HEK293 (cell line): ENCODE data around the gene THPO.

Experiments
- CTCF ChIA-PET: fragments of 350-600 bp; formaldehyde crosslinking; extraction: SDS; loops from one replicate; lab custom pipeline; 2021; ENCODE audit warnings: antibody characterized with exemption; lab: Yijun Ruan, JAX
- POLR2A ChIA-PET: fragments of 300-600 bp; formaldehyde crosslinking; extraction: SDS; loops from one replicate; lab custom pipeline; 2020; ENCODE audit warnings: antibody characterized with exemption, inconsistent platforms; lab: Yijun Ruan, JAX
- H3K27ac ChIP-seq: fragments of 200-500 bp; sonication (Bioruptor generic); 2 replicates; pipeline ENCODE4 v1.5.1; 2014; ENCODE audit warnings: low read depth, low read length, control low read depth, inconsistent platforms; ENCODE audit errors: extremely low read depth
- H3K36me3 ChIP-seq, 2 experiments: fragments of 200-500 bp in 1 of 2; sonication (Bioruptor generic) in 1 of 2; 1 replicate in 1 of 2; 2 replicates in 1 of 2; pipeline ENCODE4 v1.5.1; 2014 to 2017; ENCODE audit warnings: inconsistent platforms in 2 of 2, low read length in 2 of 2; ENCODE audit not compliant: control insufficient read depth in 2 of 2, insufficient read depth in 1 of 2
- H3K4me1 ChIP-seq: fragments of 200-500 bp; sonication (Bioruptor generic); 2 replicates; pipeline ENCODE4 v1.5.1; 2014; ENCODE audit warnings: mild to moderate bottlenecking, low read length, inconsistent platforms; ENCODE audit not compliant: control insufficient read depth, insufficient read depth
- H3K4me3 ChIP-seq: 2 replicates; pipeline ENCODE4 v1.5.1; 2011; ENCODE audit warnings: low read depth, mild to moderate bottlenecking, control low read depth, low read length, moderate library complexity
- H3K9me3 ChIP-seq: fragments of 200-500 bp; sonication (Bioruptor generic); 2 replicates; pipeline ENCODE4 v1.5.1; 2014; ENCODE audit warnings: low read depth, low read length, inconsistent platforms; ENCODE audit not compliant: control insufficient read depth, insufficient read depth
- EGR2 ChIP-seq: fragments of 450-650 bp; formaldehyde crosslinking; IDR thresholded peaks from 2 replicates; pipeline ENCODE4 v1.5.1; 2016; ENCODE audit warnings: low read depth, missing biosample characterization, missing genetic modification characterization
- GLIS2 ChIP-seq: fragments of 450-650 bp; formaldehyde crosslinking; IDR thresholded peaks from 2 replicates; pipeline ENCODE4 v1.5.1; 2016; ENCODE audit warnings: missing biosample characterization, missing genetic modification characterization
- SP3 ChIP-seq: fragments of 450-650 bp; formaldehyde crosslinking; IDR thresholded peaks from 2 replicates; pipeline ENCODE4 v1.5.1; 2016; ENCODE audit warnings: missing biosample characterization, missing genetic modification characterization
- WT1 ChIP-seq: fragments of 450-650 bp; formaldehyde crosslinking; IDR thresholded peaks from 2 replicates; pipeline ENCODE4 v1.5.1; 2016; ENCODE audit warnings: missing biosample characterization, missing genetic modification characterization
- ZBTB17 ChIP-seq: fragments of 450-650 bp; formaldehyde crosslinking; IDR thresholded peaks from 2 replicates; pipeline ENCODE4 v1.5.1; 2016; ENCODE audit warnings: missing biosample characterization, missing genetic modification characterization
- ZBTB48 ChIP-seq: fragments of 450-650 bp; formaldehyde crosslinking; IDR thresholded peaks from 2 replicates; pipeline ENCODE4 v1.5.1; 2016; ENCODE audit warnings: missing biosample characterization, missing genetic modification characterization
- ZFHX2 ChIP-seq: fragments of 450-650 bp; formaldehyde crosslinking; conservative IDR thresholded peaks from 2 replicates; pipeline ENCODE4 v1.5.1; 2016; ENCODE audit warnings: missing biosample characterization, missing genetic modification characterization
- ZNF10 ChIP-seq: fragments of 450-650 bp; formaldehyde crosslinking; IDR thresholded peaks from 2 replicates; pipeline ENCODE4 v1.5.1; 2017; ENCODE audit warnings: missing biosample characterization, missing genetic modification characterization
- ZNF311 ChIP-seq: fragments of 450-650 bp; formaldehyde crosslinking; IDR thresholded peaks from 2 replicates; pipeline ENCODE4 v1.5.1; 2017; ENCODE audit warnings: missing biosample characterization, missing genetic modification characterization, borderline replicate concordance
- ZNF366 ChIP-seq: fragments of 450-650 bp; formaldehyde crosslinking; conservative IDR thresholded peaks from 2 replicates; pipeline ENCODE4 v1.5.1; 2016; ENCODE audit warnings: missing biosample characterization, missing genetic modification characterization
- ZNF561 ChIP-seq: fragments of 450-650 bp; IDR thresholded peaks from 2 replicates; pipeline ENCODE4 v1.5.1; 2018; ENCODE audit warnings: missing biosample characterization, missing genetic modification characterization, borderline replicate concordance
- ZNF610 ChIP-seq: fragments of 450-650 bp; formaldehyde crosslinking; IDR thresholded peaks from 2 replicates; pipeline ENCODE4 v1.5.1; 2016; ENCODE audit warnings: missing biosample characterization, missing genetic modification characterization, borderline replicate concordance
- ZNF830 ChIP-seq: fragments of 450-650 bp; IDR thresholded peaks from 2 replicates; pipeline ENCODE4 v1.5.0; 2018; ENCODE audit warnings: missing biosample characterization, missing genetic modification characterization, low read depth, mild to moderate bottlenecking, moderate library complexity
- TF ChIP-seq, protein P1 (sequence below): fragments of 450-650 bp; formaldehyde crosslinking; IDR thresholded peaks from 2 replicates; pipeline ENCODE4 v1.5.1; 2016; ENCODE audit warnings: missing biosample characterization, missing genetic modification characterization
- TF ChIP-seq, protein P2 (sequence below): IDR thresholded peaks from 2 replicates; pipeline ENCODE4 v1.6.1; 2011; ENCODE audit warnings: mild to moderate bottlenecking, low read depth, low read length, borderline replicate concordance
- TF ChIP-seq, protein P3 (sequence below): fragments of 450-650 bp; IDR thresholded peaks from 2 replicates; pipeline ENCODE4 v1.5.1; 2018; ENCODE audit warnings: missing biosample characterization, missing genetic modification characterization
- TF ChIP-seq, protein P4 (sequence below): fragments of 450-650 bp; formaldehyde crosslinking; IDR thresholded peaks from 2 replicates; pipeline ENCODE4 v1.5.1; 2016; ENCODE audit warnings: missing biosample characterization, missing genetic modification characterization
- TF ChIP-seq, protein P5 (sequence below): fragments of 450-650 bp; formaldehyde crosslinking; IDR thresholded peaks from 2 replicates; pipeline ENCODE4 v1.5.1; 2017; ENCODE audit warnings: missing biosample characterization, missing genetic modification characterization

THPO gene

DNA sequence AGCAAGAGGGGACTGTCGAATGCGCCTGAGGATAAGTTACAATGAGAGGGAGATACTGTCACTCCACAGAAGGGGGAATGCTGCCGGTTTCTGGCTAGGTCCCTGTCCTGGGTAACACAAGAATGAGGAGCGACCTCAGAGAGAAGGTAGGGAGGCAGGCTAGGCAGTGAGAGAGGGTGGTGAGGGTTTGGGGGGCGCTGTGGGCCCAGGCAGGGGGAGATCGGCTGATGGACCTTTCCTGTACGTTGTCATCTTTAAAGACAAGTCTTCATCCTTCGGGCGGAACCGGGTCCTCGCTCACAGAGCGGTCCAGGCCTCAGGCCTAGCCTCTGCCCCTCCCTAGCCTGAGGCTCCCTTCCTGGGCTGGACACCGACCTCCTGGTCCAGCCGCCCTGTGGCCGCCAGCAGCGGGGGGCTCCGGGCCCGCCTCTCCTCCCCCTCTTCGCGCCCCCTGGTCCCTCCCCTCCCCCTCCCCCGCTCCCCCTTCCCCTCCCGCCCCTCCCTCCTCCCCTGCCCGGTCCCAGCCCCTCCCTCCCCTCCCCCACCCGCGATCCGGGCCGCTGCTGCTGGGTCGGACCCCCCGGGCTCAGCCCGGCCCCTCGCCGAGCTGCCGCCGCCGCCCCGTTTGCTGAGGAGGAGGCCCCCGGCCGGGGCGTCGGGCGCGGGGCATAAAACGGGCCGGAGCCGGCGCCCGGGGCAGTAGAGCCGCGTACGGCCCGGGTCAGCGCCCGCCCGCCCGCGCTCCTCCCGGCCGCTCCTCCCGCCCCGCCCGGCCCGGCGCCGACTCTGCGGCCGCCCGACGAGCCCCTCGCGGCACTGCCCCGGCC is 1.6 kb upstream of the THPO start, which contains the start of gene CHRD:
Gene CHRD (plus strand): TSS at position 697 of the 827 bp plus-strand sequence. CDS start 265 bp downstream, outside the sequence.
- peaks cover 0 to 10% of the 10 kb centered on the region in 2 experiments; a peak in 1 of 3 replicates for H3K36me3 ChIP-seq
- H3K4me1 ChIP-seq, result no peaks in the 10 kb centered on the region
- ChIA-PET POLR2A (no interaction called here), CTCF (no interaction called here)
- peak within 1 kb of the TSS; percentile 42 for H3K4me3 ChIP-seq
- H3K27ac ChIP-seq, result no peak within 1 kb of the TSS; the same call in 1 of the 2 replicates
- TF ChIP-seq, protein P1, sequence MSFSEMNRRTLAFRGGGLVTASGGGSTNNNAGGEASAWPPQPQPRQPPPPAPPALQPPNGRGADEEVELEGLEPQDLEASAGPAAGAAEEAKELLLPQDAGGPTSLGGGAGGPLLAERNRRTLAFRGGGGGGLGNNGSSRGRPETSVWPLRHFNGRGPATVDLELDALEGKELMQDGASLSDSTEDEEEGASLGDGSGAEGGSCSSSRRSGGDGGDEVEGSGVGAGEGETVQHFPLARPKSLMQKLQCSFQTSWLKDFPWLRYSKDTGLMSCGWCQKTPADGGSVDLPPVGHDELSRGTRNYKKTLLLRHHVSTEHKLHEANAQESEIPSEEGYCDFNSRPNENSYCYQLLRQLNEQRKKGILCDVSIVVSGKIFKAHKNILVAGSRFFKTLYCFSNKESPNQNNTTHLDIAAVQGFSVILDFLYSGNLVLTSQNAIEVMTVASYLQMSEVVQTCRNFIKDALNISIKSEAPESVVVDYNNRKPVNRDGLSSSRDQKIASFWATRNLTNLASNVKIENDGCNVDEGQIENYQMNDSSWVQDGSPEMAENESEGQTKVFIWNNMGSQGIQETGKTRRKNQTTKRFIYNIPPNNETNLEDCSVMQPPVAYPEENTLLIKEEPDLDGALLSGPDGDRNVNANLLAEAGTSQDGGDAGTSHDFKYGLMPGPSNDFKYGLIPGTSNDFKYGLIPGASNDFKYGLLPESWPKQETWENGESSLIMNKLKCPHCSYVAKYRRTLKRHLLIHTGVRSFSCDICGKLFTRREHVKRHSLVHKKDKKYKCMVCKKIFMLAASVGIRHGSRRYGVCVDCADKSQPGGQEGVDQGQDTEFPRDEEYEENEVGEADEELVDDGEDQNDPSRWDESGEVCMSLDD (tag by site-specific recombination), result 0 out of 2 replicates have a peak, but pooled peaks have one; percentile 34
- TF ChIP-seq ZNF830 (tag by site-specific recombination) (no peak), GLIS2 (tag by site-specific recombination) (peak; percentile 23; the same call in 1 of the 2 replicates), ZNF610 (tag by site-specific recombination) (peak; percentile 97)
- TF ChIP-seq, all 188 proteins: peak for 3
- H3K9me3 ChIP-seq, result no peaks in the 10 kb centered on the region

DNA sequence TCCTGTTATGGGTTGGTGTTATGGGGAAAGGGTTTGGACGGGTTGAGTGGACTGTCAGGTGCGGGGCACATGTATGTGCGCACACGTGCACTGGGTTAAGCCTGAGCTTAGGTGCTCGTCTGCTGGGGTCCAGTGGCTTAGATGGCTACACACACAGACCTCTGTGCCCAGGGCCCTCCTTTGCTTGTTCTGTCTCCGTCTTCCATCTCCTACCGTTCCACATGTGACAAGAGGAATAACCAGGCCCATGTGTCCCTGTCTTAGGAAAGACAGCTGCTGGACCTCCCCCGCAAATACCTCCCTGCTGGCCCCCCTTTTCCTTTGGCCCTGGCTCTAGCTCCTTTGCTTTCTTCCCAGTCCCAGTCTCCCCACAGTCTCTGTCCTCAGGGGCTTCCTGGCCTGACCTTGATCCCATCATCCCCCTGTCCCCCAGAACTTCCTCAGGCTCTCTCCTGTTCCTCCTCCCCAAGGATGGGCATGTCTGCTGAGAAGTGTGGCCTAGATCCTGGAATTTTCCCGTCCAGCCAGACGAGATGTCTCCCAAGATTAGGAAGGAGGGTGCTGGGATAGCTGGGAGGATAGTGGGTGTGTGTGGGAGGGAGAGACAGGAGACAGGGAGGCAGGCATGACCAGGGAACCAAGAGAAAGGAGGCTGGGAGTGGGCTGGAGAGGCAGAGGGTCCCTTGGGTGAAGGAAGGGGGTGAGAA is 797 bp upstream of the THPO start:
- Histone ChIP-seq H3K9me3 (no peaks in the 10 kb centered on the region), H3K27ac (no peak overlapping the region), H3K36me3 (peaks cover 0 to 10% of the 10 kb centered on the region in 2 experiments; a peak in 1 of 3 replicates), H3K4me1 (no peaks in the 10 kb centered on the region)
- POLR2A ChIA-PET, result no interaction called here
- CTCF ChIA-PET, result no interaction called here
- TF ChIP-seq, protein P2, sequence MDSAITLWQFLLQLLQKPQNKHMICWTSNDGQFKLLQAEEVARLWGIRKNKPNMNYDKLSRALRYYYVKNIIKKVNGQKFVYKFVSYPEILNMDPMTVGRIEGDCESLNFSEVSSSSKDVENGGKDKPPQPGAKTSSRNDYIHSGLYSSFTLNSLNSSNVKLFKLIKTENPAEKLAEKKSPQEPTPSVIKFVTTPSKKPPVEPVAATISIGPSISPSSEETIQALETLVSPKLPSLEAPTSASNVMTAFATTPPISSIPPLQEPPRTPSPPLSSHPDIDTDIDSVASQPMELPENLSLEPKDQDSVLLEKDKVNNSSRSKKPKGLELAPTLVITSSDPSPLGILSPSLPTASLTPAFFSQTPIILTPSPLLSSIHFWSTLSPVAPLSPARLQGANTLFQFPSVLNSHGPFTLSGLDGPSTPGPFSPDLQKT, result no peak
- TF ChIP-seq ZNF311 (tag by site-specific recombination), result no peak
- TF ChIP-seq EGR2 (tag by site-specific recombination), result peak; percentile 83
- TF ChIP-seq ZFHX2 (tag by site-specific recombination), result peak; percentile 94
- TF ChIP-seq ZBTB17 (tag by site-specific recombination), result peak; percentile 56
- TF ChIP-seq, protein P3, sequence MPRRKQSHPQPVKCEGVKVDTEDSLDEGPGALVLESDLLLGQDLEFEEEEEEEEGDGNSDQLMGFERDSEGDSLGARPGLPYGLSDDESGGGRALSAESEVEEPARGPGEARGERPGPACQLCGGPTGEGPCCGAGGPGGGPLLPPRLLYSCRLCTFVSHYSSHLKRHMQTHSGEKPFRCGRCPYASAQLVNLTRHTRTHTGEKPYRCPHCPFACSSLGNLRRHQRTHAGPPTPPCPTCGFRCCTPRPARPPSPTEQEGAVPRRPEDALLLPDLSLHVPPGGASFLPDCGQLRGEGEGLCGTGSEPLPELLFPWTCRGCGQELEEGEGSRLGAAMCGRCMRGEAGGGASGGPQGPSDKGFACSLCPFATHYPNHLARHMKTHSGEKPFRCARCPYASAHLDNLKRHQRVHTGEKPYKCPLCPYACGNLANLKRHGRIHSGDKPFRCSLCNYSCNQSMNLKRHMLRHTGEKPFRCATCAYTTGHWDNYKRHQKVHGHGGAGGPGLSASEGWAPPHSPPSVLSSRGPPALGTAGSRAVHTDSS (tag by site-specific recombination), result no peak
- TF ChIP-seq WT1, result peak; percentile 69
- 0 out of 2 replicates have a peak, but pooled peaks have one; percentile 20 for TF ChIP-seq ZNF366 (tag by site-specific recombination)
- TF ChIP-seq, all 188 proteins: peak for 5
- H3K4me3 ChIP-seq, result no peak overlapping the region

DNA sequence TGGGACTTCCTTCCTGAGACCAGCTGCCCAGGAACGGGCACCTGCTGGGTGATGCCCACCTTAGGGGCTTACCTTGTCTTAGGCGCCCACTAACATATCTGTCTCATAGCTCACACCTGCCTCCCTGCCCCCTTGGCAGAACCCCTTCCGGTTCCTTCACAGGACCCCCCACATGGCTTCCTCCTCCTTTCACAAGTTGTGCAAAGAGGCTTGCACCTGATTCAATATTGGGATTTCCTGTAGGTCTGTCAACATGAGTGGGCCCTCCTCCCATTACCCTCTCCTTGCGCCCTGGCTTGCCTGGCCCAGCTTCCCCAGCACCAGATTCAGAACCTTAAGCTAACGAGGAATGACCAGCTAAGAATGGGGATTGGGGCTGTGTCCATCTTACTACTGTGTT is 633 bp downstream of the THPO start:
- H3K36me3 ChIP-seq, result no peaks in the 10 kb centered on the region
- H3K9me3 ChIP-seq, result no peaks in the 10 kb centered on the region
- ChIA-PET CTCF (interaction anchor here (0.5 kb wide), 1 partner anchor 93 kb away, joined by 3 read pairs; no protein-coding TSS in a partner anchor), POLR2A (interaction anchor here (0.6 kb wide), 1 partner anchor 209 kb away, joined by 3 read pairs; no protein-coding TSS in a partner anchor)
- H3K27ac ChIP-seq, result no peak overlapping the region
- H3K4me1 ChIP-seq, result no peaks in the 10 kb centered on the region
- H3K4me3 ChIP-seq, result no peak overlapping the region
- TF ChIP-seq ZBTB48 (tag by site-specific recombination) (no peak), SP3 (tag by site-specific recombination) (no peak), ZNF10 (tag by site-specific recombination) (no peak), ZNF561 (tag by site-specific recombination) (no peak)
- TF ChIP-seq, protein P4, sequence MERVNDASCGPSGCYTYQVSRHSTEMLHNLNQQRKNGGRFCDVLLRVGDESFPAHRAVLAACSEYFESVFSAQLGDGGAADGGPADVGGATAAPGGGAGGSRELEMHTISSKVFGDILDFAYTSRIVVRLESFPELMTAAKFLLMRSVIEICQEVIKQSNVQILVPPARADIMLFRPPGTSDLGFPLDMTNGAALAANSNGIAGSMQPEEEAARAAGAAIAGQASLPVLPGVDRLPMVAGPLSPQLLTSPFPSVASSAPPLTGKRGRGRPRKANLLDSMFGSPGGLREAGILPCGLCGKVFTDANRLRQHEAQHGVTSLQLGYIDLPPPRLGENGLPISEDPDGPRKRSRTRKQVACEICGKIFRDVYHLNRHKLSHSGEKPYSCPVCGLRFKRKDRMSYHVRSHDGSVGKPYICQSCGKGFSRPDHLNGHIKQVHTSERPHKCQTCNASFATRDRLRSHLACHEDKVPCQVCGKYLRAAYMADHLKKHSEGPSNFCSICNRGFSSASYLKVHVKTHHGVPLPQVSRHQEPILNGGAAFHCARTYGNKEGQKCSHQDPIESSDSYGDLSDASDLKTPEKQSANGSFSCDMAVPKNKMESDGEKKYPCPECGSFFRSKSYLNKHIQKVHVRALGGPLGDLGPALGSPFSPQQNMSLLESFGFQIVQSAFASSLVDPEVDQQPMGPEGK, result no peak
- TF ChIP-seq, protein P5, sequence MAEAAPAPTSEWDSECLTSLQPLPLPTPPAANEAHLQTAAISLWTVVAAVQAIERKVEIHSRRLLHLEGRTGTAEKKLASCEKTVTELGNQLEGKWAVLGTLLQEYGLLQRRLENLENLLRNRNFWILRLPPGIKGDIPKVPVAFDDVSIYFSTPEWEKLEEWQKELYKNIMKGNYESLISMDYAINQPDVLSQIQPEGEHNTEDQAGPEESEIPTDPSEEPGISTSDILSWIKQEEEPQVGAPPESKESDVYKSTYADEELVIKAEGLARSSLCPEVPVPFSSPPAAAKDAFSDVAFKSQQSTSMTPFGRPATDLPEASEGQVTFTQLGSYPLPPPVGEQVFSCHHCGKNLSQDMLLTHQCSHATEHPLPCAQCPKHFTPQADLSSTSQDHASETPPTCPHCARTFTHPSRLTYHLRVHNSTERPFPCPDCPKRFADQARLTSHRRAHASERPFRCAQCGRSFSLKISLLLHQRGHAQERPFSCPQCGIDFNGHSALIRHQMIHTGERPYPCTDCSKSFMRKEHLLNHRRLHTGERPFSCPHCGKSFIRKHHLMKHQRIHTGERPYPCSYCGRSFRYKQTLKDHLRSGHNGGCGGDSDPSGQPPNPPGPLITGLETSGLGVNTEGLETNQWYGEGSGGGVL, result no peak
